ENCODE measurements around the gene TGFB1I1.
"Not testable (repeated sequence)": the region's sequence is repeated elsewhere in the genome, so short reads cannot be mapped to it uniquely, and the experiment has no call there.

The TGFB1I1 gene

DNA sequence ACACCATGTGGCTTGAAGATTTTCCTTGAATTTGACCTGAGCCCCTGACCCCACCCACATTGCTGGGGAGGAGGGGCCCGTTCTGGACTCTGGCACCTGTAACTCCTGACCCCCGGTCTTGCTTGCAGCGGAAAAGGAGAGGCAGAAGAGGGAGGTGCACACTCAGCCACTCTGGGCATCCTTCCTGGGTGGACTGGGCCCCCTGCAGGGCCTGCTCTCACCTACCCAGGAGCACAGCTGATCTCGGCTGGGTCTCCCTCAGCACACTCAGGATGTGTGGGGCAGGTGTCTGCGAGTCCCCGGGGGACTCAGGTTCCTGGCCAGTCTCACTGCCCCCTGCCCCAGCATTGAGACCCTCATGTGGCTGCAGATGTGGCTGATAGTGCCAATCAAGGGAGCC lies 51.8 kb downstream of the TGFB1I1 start:
- DNase-seq = not testable (repeated sequence)

DNA sequence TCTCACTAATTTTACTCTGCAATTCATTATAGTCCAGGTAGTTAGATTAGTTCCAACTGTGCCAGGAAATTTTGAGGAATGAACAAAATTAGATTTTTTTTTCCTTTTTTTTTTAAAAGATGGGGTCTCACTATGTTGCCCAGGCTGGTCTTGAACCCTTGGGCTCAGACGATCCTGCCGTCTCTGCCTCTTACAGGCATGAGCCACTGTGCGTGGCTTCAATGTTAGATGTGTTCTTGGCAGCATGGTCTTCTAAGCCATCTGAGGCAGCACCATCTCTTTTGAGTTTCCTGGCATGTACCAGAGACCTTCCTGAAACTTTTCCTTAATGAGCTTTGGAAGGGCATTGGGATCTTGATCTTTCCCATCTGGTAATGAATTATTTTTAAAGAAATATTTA lies 53.2 kb downstream of the TGFB1I1 start:
- DNase-seq = no peak
